Naive thymus-derived CD8-positive, alpha-beta T cell (primary cell): ENCODE data around the gene LTBP1. TPM values are rescaled to one million over a fixed set of nuclear protein-coding genes. Genes with fewer than 3 reads are reported as not detected.
A peak's percentile ranks its signal among the peaks of the same experiment; 100 is the strongest.

Experiments used
- ATAC-seq, 2 donors: fragments of 150-1000 bp; cut with Tn5 transposase in 1 of 2; sonication (Bioruptor Pico), chemical (Tn5 transposase) in 1 of 2; 1 replicate in 1 of 2; 2 replicates in 1 of 2; pipeline ENCODE4 v1.10.0; 2021; ENCODE audit warnings: mild to moderate bottlenecking in 2 of 2, moderate library complexity in 2 of 2
- POLR2A ChIA-PET: fragments of 350-600 bp; sonication (Branson Sonifier 250); formaldehyde crosslinking; loops from one replicate; lab custom pipeline; 2021; ENCODE audit warnings: antibody characterized with exemption; lab: Charles Lee
- DNase-seq, 10 donors: peaks; one replicate each; pipeline versions ENCODE4 v3.0.0 to v3.0.0-alpha.2; 2020 to 2022
- H3K27ac Mint-ChIP-seq, 10 donors: one replicate each; pipeline ENCODE4 v1.8.0; 2020 to 2022; ENCODE audit warnings: mild to moderate bottlenecking in 10 of 10, mixed read lengths in 10 of 10, moderate library complexity in 4 of 10, inconsistent platforms in 1 of 10
- H3K27me3 Mint-ChIP-seq, 5 donors: one replicate each; pipeline ENCODE4 v1.8.0; 2021 to 2022; ENCODE audit warnings: mixed read lengths in 5 of 5
- H3K36me3 Mint-ChIP-seq, 3 donors: one replicate each; pipeline ENCODE4 v1.8.0; 2020 to 2022; ENCODE audit warnings: mixed read lengths in 3 of 3, mild to moderate bottlenecking in 2 of 3, inconsistent platforms in 1 of 3
- H3K4me1 Mint-ChIP-seq, 4 donors: one replicate each; pipeline ENCODE4 v1.8.0; 2021 to 2022; ENCODE audit warnings: mixed read lengths in 4 of 4
- H3K4me3 Mint-ChIP-seq, 10 donors: one replicate each; pipeline ENCODE4 v1.8.0; 2020 to 2022; ENCODE audit warnings: mild to moderate bottlenecking in 10 of 10, mixed read lengths in 10 of 10, moderate library complexity in 6 of 10, inconsistent platforms in 1 of 10
- H3K9me3 Mint-ChIP-seq, 9 donors: one replicate each; pipeline ENCODE4 v1.8.0; 2020 to 2022; ENCODE audit warnings: mixed read lengths in 9 of 9, mild to moderate bottlenecking in 3 of 9, inconsistent platforms in 1 of 9, moderate library complexity in 1 of 9
- polyA plus RNA-seq, 3 donors: library from polyadenylated mRNA; unstranded; fragments of 300-500 nt; fragmentation: Illumina TruSeq; gene quantifications; one replicate each; pipeline ENCODE4 v1.2.3, GENCODE V29; 2021
- total RNA-seq, 8 experiments: library from RNA in 2 of 8; stranded (reverse) in 2 of 8; gene quantifications; one replicate each; pipeline ENCODE4 v1.2.3 and lab custom pipeline; 2021 to 2026

Gene LTBP1
- total and polyA plus RNA-seq, 5 experiments from 2014 or later, result 0.02 TPM; not detected in 4

DNA sequence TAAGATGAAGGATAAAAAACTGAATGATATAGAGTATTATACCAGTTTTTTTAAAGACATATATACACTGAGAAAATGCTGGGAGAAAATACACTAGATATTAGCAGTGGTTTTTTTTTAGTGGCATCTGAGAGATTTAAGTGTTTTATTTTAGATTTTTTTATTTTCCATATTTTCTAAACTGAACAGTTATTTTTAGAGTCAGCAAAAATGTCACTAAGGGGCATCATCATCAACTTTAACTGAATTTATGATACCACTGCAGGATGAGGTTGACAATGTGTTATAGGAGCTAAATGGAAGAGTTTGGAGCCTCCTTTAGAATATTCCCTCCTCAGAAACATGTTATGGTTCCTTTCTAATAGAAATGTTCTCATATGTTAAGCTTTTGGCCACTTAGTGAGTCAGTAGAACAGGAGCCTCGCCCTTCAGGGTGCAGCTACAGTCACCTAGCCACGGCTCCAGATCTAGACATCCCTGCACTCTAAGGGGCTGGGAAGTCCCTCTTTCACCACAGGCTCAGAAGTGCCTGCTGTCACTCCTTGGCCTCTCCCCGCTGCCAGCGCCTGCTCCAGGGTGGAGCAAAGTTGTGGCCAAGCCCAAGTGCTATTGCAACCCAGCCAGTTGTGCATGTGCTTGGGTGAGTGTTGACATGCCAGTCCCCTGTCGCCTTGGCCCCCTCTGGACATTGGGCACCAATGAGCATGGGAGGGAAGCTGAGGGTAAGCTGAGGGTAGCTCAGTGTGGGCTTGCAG lies 319.0 kb downstream of the LTBP1 start:
- no peak for DNase-seq
- POLR2A ChIA-PET, result no interaction called here

GRCh38 chr2:33266467-33266866 lies 319.7 kb downstream of the LTBP1 start:
- peaks cover 0 to 3% (median 0%) of the 10 kb centered on the region in 3 donors for H3K36me3 Mint-ChIP-seq
- H3K4me1 Mint-ChIP-seq, result no peaks in the 10 kb centered on the region
- DNase-seq, result no peak
- H3K27ac Mint-ChIP-seq, result no peak overlapping the region
- no peak for ATAC-seq
- no peak overlapping the region for H3K4me3 Mint-ChIP-seq
- H3K9me3 Mint-ChIP-seq, result peaks cover 0 to 5% (median 0%) of the 10 kb centered on the region in 9 donors
- POLR2A ChIA-PET, result no interaction called here
- peaks cover 0 to 5% (median 1%) of the 10 kb centered on the region in 5 donors for H3K27me3 Mint-ChIP-seq

More for the DNA sequence above, 319.0 kb downstream of the LTBP1 start:
- ATAC-seq, result no peak
- H3K36me3 Mint-ChIP-seq, result peaks cover 0 to 3% (median 0%) of the 10 kb centered on the region in 3 donors
- H3K4me3 Mint-ChIP-seq, result no peak overlapping the region
- H3K9me3 Mint-ChIP-seq, result peaks cover 0 to 5% (median 0%) of the 10 kb centered on the region in 9 donors
- no peaks in the 10 kb centered on the region for H3K4me1 Mint-ChIP-seq
- H3K27ac Mint-ChIP-seq, result no peak overlapping the region
- H3K27me3 Mint-ChIP-seq, result peaks cover 0 to 5% (median 1%) of the 10 kb centered on the region in 5 donors

DNA sequence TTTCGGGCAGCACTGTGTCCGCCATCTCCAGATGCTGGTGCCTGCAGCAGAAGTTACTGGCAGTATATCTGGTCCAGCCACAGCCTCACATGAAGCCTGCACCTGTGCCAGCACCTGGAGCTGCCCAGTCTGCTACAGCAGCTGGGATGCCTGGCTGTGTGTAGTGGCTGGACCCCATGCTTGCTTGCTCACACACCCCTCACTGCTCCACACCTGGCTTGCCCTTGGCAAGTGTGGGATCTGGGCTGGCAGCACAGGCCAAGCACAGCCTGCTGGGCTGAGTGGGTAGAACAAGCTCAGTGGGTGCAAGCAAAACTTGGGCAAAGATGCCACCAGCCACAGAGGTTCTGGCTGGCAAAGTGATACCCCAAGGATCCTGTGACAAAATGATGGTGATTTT lies 320.3 kb downstream of the LTBP1 start:
- peaks cover 0 to 3% (median 0%) of the 10 kb centered on the region in 3 donors for H3K36me3 Mint-ChIP-seq
- peaks cover 0 to 3% (median 0%) of the 10 kb centered on the region in 4 donors for H3K4me1 Mint-ChIP-seq
- DNase-seq (no peak), ATAC-seq (no peak)
- peaks cover 0 to 5% (median 1%) of the 10 kb centered on the region in 5 donors for H3K27me3 Mint-ChIP-seq
- H3K4me3 Mint-ChIP-seq, result no peak overlapping the region
- POLR2A ChIA-PET, result no interaction called here
- H3K27ac Mint-ChIP-seq, result no peak overlapping the region
- peaks cover 0 to 5% (median 0%) of the 10 kb centered on the region in 9 donors for H3K9me3 Mint-ChIP-seq

GRCh38 chr2:33267756-33268155 lies 321.0 kb downstream of the LTBP1 start:
- Mint-ChIP-seq H3K27ac (no peak overlapping the region), H3K4me1 (peaks cover 0 to 5% (median 0%) of the 10 kb centered on the region in 4 donors), H3K27me3 (peaks cover 0 to 5% (median 2%) of the 10 kb centered on the region in 5 donors), H3K4me3 (no peak overlapping the region), H3K9me3 (peaks cover 0 to 5% (median 0%) of the 10 kb centered on the region in 9 donors), H3K36me3 (peaks cover 0 to 3% (median 0%) of the 10 kb centered on the region in 3 donors)
- POLR2A ChIA-PET, result interaction anchor here (0.7 kb wide), 1 partner anchor 1651 kb away, joined by 3 read pairs; no protein-coding TSS in a partner anchor
- ATAC-seq (no peak), DNase-seq (no peak)

GRCh38 chr2:33268246-33268831 lies 321.6 kb downstream of the LTBP1 start:
- Mint-ChIP-seq H3K4me3 (no peak overlapping the region), H3K27ac (no peak overlapping the region), H3K27me3 (peaks cover 0 to 5% (median 3%) of the 10 kb centered on the region in 5 donors), H3K9me3 (peaks cover 0 to 5% (median 0%) of the 10 kb centered on the region in 9 donors), H3K4me1 (peaks cover 0 to 5% (median 0%) of the 10 kb centered on the region in 4 donors), H3K36me3 (peaks cover 0 to 3% (median 0%) of the 10 kb centered on the region in 3 donors)
- no peak for ATAC-seq
- no peak for DNase-seq
- POLR2A ChIA-PET, result interaction anchor here (0.7 kb wide), 1 partner anchor 1651 kb away, joined by 3 read pairs; no protein-coding TSS in a partner anchor

GRCh38 chr2:33272001-33272400 lies 325.2 kb downstream of the LTBP1 start:
- peaks cover 0 to 5% (median 3%) of the 10 kb centered on the region in 5 donors for H3K27me3 Mint-ChIP-seq
- DNase-seq, result peak in 1 of 10 donors; percentile 12
- peaks cover 0 to 5% (median 0%) of the 10 kb centered on the region in 4 donors for H3K4me1 Mint-ChIP-seq
- POLR2A ChIA-PET, result no interaction called here
- ATAC-seq, result no peak
- peak overlapping the region in 1 of 10 donors; percentile 41 for H3K27ac Mint-ChIP-seq
- H3K9me3 Mint-ChIP-seq, result peaks cover 0 to 5% (median 0%) of the 10 kb centered on the region in 9 donors
- peaks cover 0 to 3% (median 0%) of the 10 kb centered on the region in 3 donors for H3K36me3 Mint-ChIP-seq
- no peak overlapping the region for H3K4me3 Mint-ChIP-seq

DNA sequence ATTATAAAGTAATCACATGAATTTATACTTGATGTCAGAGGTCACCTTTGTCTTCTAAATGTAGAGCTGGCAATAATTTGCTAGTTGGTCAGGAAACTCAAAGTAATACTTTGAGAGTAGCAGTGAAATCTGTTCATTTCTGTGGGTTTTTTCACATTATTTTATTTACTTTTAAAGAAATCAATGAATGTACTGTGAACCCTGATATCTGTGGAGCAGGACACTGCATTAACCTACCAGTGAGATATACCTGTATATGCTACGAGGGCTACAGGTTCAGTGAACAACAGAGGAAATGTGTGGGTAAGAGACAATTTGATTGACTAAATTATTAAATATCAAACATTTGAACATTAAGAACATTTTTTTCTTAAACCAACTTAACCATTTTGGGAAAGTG lies 326.7 kb downstream of the LTBP1 start:
- ATAC-seq (no peak), DNase-seq (no peak)
- POLR2A ChIA-PET, result no interaction called here
- Mint-ChIP-seq H3K27me3 (peaks cover 0 to 5% (median 3%) of the 10 kb centered on the region in 5 donors), H3K36me3 (peaks cover 0 to 3% (median 0%) of the 10 kb centered on the region in 3 donors), H3K4me1 (peaks cover 0 to 5% (median 0%) of the 10 kb centered on the region in 4 donors), H3K9me3 (no peaks in the 10 kb centered on the region), H3K4me3 (no peak overlapping the region), H3K27ac (no peak overlapping the region)

DNA sequence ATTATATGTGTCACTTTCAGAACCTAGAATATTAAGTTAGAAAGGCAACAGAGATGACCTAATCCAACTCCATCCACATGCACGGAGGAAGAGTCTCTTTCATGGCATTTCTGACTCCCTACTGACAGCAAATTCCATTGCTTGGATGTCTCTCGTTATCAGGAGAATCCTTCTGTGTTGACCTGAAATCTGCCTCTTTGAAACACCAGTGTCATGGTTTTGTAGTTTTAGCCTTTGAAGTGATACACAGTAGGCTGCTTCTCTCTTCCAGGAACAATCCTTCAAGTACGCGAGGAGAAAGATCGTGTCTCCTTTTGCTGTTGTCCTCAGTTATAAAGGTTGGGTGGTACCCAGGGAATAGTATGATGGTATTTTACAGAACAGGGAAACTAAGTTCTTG lies 327.8 kb downstream of the LTBP1 start:
- no peak for ATAC-seq
- no peak for DNase-seq
- Mint-ChIP-seq H3K27ac (no peak overlapping the region), H3K36me3 (peaks cover 0 to 2% (median 0%) of the 10 kb centered on the region in 3 donors), H3K27me3 (peaks cover 0 to 4% (median 2%) of the 10 kb centered on the region in 5 donors), H3K9me3 (no peaks in the 10 kb centered on the region), H3K4me3 (no peak overlapping the region), H3K4me1 (peaks cover 0 to 5% (median 0%) of the 10 kb centered on the region in 4 donors)
- POLR2A ChIA-PET, result no interaction called here

DNA sequence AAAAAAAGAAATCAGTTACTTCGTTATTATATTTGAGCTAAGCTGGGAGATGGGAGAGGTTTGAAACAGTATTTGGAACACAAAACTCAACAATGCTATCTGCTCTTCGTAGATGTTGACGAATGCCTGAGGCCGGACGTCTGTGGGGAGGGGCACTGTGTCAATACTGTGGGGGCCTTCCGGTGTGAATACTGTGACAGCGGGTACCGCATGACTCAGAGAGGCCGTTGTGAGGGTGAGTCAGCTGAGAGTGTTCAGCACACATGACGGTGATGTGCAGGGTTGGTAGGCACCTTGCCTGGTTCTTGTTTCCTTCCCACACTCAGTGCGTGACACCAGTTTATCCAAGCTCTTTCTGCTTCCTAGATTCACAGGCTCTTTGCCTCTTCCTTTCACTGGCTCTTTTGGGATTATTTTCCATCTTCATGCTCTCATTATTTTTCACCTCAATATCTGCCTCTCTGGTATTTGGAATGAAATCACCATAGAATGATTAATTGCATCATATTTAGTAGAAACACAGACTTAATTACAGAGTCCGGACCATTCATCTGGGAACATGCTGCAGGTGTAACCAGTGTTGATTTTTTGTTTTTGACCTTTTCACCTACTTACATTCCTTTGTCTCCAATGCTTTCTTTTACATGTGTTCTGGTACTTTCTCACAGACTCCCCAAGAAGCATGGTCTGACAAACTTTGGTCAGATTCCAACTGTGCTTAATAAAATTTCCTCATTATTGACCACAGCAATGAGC lies 329.1 kb downstream of the LTBP1 start:
- DNase-seq, result peak in 1 of 10 donors; percentile 24
- H3K4me3 Mint-ChIP-seq, result no peak overlapping the region
- H3K36me3 Mint-ChIP-seq, result no peaks in the 10 kb centered on the region
- POLR2A ChIA-PET, result no interaction called here
- peak overlapping the region in 2 of 10 donors; percentile 40 to 70 for H3K27ac Mint-ChIP-seq
- H3K4me1 Mint-ChIP-seq, result peaks cover 0 to 5% (median 0%) of the 10 kb centered on the region in 4 donors
- H3K9me3 Mint-ChIP-seq, result no peaks in the 10 kb centered on the region
- no peak for ATAC-seq
- peaks cover 0 to 2% (median 0%) of the 10 kb centered on the region in 5 donors for H3K27me3 Mint-ChIP-seq

DNA sequence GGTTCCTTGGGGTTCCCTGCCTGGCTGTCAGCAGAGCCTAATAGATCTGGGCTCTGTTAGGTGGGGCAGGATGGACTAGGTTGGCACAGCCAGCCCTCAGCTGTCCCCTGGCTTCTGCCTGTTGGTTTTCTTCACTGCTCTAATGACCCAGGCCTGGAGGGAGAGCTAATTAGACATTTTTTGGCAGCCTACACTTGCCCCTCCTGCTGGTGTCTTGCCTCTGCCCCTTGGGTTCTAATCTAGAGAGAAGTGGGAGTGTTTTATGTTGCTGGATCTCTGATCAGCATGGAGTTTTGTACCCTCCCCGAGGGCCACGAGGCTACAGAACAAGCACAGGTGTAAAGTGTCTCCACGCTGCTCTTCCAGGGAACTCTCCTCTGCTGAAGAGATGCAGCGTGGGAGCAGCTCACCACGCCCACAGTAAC lies 330.3 kb downstream of the LTBP1 start:
- no peak overlapping the region for H3K27ac Mint-ChIP-seq
- H3K4me1 Mint-ChIP-seq, result peaks cover 0 to 3% (median 0%) of the 10 kb centered on the region in 4 donors
- no peak overlapping the region for H3K4me3 Mint-ChIP-seq
- POLR2A ChIA-PET, result no interaction called here
- ATAC-seq (no peak), DNase-seq (no peak)
- no peaks in the 10 kb centered on the region for H3K9me3 Mint-ChIP-seq
- H3K27me3 Mint-ChIP-seq, result peaks cover 0 to 2% (median 0%) of the 10 kb centered on the region in 5 donors
- no peaks in the 10 kb centered on the region for H3K36me3 Mint-ChIP-seq

- H3K36me3 Mint-ChIP-seq, result no peaks in the 10 kb centered on the region
These were observed 331.6 kb downstream of the LTBP1 start for GRCh38 chr2:33278245-33278943.

GRCh38 chr2:33284287-33284686 lies 337.5 kb downstream of the LTBP1 start:
- H3K9me3 Mint-ChIP-seq, result no peaks in the 10 kb centered on the region
- POLR2A ChIA-PET, result no interaction called here
- ATAC-seq, result no peak

More at GRCh38 chr2:33278245-33278943, 331.6 kb downstream of the LTBP1 start:
- Mint-ChIP-seq H3K27ac (no peak overlapping the region), H3K9me3 (no peaks in the 10 kb centered on the region), H3K27me3 (no peaks in the 10 kb centered on the region), H3K4me1 (no peaks in the 10 kb centered on the region), H3K4me3 (no peak overlapping the region)
- POLR2A ChIA-PET, result no interaction called here
- ATAC-seq (no peak), DNase-seq (no peak)

More at GRCh38 chr2:33284287-33284686, 337.5 kb downstream of the LTBP1 start:
- Mint-ChIP-seq H3K27ac (no peak overlapping the region), H3K36me3 (no peaks in the 10 kb centered on the region), H3K4me3 (no peak overlapping the region), H3K4me1 (no peaks in the 10 kb centered on the region), H3K27me3 (peaks cover 3 to 26% (median 6%) of the 10 kb centered on the region in 5 donors)
- DNase-seq, result no peak
